ENCODE data around the gene ARPC1B.

Gene ARPC1B

GRCh38 chr7:99389772-99390171 lies 15.2 kb downstream of the ARPC1B start:
- no peaks in the 10 kb centered on the region for H3K9me2 ChIP-seq (ENCODE audit: low read depth, low read length)
- no peaks in the 10 kb centered on the region for H3K27me3 ChIP-seq (ENCODE audit: insufficient read depth, low read length)
- H3K4me2 ChIP-seq (ENCODE audit: low read length) = no peak overlapping the region
- no peak for TF ChIP-seq CTCF (IDR thresholded peaks at IDR 0.05; ENCODE audit: low read length)
- no peak for TF ChIP-seq EZH2 (IDR thresholded peaks at IDR 0.05; ENCODE audit: borderline replicate concordance, low read length)
- no peaks in the 10 kb centered on the region for H3F3A ChIP-seq (ENCODE audit: insufficient read depth, low read length)
- H4K20me1 ChIP-seq (ENCODE audit: insufficient read depth, low read length) = no peaks in the 10 kb centered on the region
- no peak overlapping the region for H2AFZ ChIP-seq (ENCODE audit: low read length)
- H3K4me1 ChIP-seq (ENCODE audit: insufficient read depth, low read length, severe bottlenecking) = peaks cover 18% of the 10 kb centered on the region
- no peaks in the 10 kb centered on the region for H3K9me3 ChIP-seq (ENCODE audit: low read length)
- no peak overlapping the region for H3K27ac ChIP-seq (ENCODE audit: low read depth, low read length, poor library complexity, severe bottlenecking)
- H3K9ac ChIP-seq (ENCODE audit: low read length) = no peak overlapping the region
- H3K79me2 ChIP-seq (ENCODE audit: insufficient read depth, low read length) = no peaks in the 10 kb centered on the region
- no peak overlapping the region for H3K4me3 ChIP-seq (ENCODE audit: low read depth, low read length, poor library complexity, severe bottlenecking)
- peaks cover 82% of the 10 kb centered on the region for H3K36me3 ChIP-seq (ENCODE audit: insufficient read depth, low read length)

- no peaks in the 10 kb centered on the region for H4K20me1 ChIP-seq (ENCODE audit: insufficient read depth, low read length)
- no peak overlapping the region for H3K4me2 ChIP-seq (ENCODE audit: low read length)
- no peaks in the 10 kb centered on the region for H3K9me2 ChIP-seq (ENCODE audit: low read depth, low read length)
- no peaks in the 10 kb centered on the region for H3K27me3 ChIP-seq (ENCODE audit: insufficient read depth, low read length)
- no peak overlapping the region for H2AFZ ChIP-seq (ENCODE audit: low read length)
- peaks cover 89% of the 10 kb centered on the region for H3K36me3 ChIP-seq (ENCODE audit: insufficient read depth, low read length)
- no peak overlapping the region for H3K9ac ChIP-seq (ENCODE audit: low read length)
- TF ChIP-seq CTCF (IDR thresholded peaks at IDR 0.05; ENCODE audit: low read length) (no peak), EZH2 (IDR thresholded peaks at IDR 0.05; ENCODE audit: borderline replicate concordance, low read length) (no peak)
- H3K27ac ChIP-seq (ENCODE audit: low read depth, low read length, poor library complexity, severe bottlenecking) = peak overlapping the region; percentile 60
- peaks cover 18% of the 10 kb centered on the region for H3K4me1 ChIP-seq (ENCODE audit: insufficient read depth, low read length, severe bottlenecking)
- no peaks in the 10 kb centered on the region for H3K79me2 ChIP-seq (ENCODE audit: insufficient read depth, low read length)
- H3F3A ChIP-seq (ENCODE audit: insufficient read depth, low read length) = no peaks in the 10 kb centered on the region
- H3K4me3 ChIP-seq (ENCODE audit: low read depth, low read length, poor library complexity, severe bottlenecking) = no peak overlapping the region
- no peaks in the 10 kb centered on the region for H3K9me3 ChIP-seq (ENCODE audit: low read length)
Measured at GRCh38 chr7:99390941-99391602, 16.5 kb downstream of the ARPC1B start.

- Histone ChIP-seq H3K4me2 (ENCODE audit: low read length) (peak overlapping the region; percentile 65), H3K4me1 (ENCODE audit: insufficient read depth, low read length, severe bottlenecking) (peaks cover 18% of the 10 kb centered on the region), H3K27ac (ENCODE audit: low read depth, low read length, poor library complexity, severe bottlenecking) (peak overlapping the region; percentile 60), H3F3A (ENCODE audit: insufficient read depth, low read length) (no peaks in the 10 kb centered on the region), H3K79me2 (ENCODE audit: insufficient read depth, low read length) (no peaks in the 10 kb centered on the region), H4K20me1 (ENCODE audit: insufficient read depth, low read length) (no peaks in the 10 kb centered on the region), H2AFZ (ENCODE audit: low read length) (no peak overlapping the region), H3K4me3 (ENCODE audit: low read depth, low read length, poor library complexity, severe bottlenecking) (peak overlapping the region; percentile 54), H3K9me3 (ENCODE audit: low read length) (no peaks in the 10 kb centered on the region), H3K9ac (ENCODE audit: low read length) (peak overlapping the region; percentile 53), H3K9me2 (ENCODE audit: low read depth, low read length) (no peaks in the 10 kb centered on the region), H3K27me3 (ENCODE audit: insufficient read depth, low read length) (no peaks in the 10 kb centered on the region), H3K36me3 (ENCODE audit: insufficient read depth, low read length) (peaks cover 88% of the 10 kb centered on the region)
- TF ChIP-seq CTCF (IDR thresholded peaks at IDR 0.05; ENCODE audit: low read length) (no peak), EZH2 (IDR thresholded peaks at IDR 0.05; ENCODE audit: borderline replicate concordance, low read length) (no peak)
Measured at GRCh38 chr7:99392046-99392445, 17.5 kb downstream of the ARPC1B start.

Measured in OCI-LY1 (cell line).